Pericardium fibroblast (primary cell): ENCODE results near the gene SDR42E2. TPM values are rescaled to one million over a fixed set of nuclear protein-coding genes. Genes with fewer than 3 reads are reported as not detected.

Experiments
- total RNA-seq: library from RNA; depleted of rRNA; stranded (reverse); fragments of >200 nt; gene quantifications from 2 replicates; pipeline ENCODE4 v1.2.3, GENCODE V29; 2015

SDR42E2 gene
- total RNA-seq, result not detected in 2 replicates

GRCh38 chr16:22161999-22162655 is at the start of gene SDR42E2:
Gene SDR42E2, plus strand, starts transcription at chr16:22162506. Its CDS starts 3,077 bp downstream, at chr16:22165583.

GRCh38 chr16:22206013-22206841 is 43.9 kb downstream of the SDR42E2 start, which contains the start of gene EEF2K:
Gene EEF2K, plus strand, starts transcription at chr16:22206278. Its CDS starts 19,452 bp downstream, at chr16:22225730.

Other genes with a start within 250 kb of the SDR42E2 start
- 110 and 134 TPM in 2 replicates for gene UQCRC2, start 209.1 kb upstream of the SDR42E2 start, total RNA-seq
- gene PDZD9, start 161.4 kb upstream of the SDR42E2 start, total RNA-seq, result not detected in 2 replicates
- gene MOSMO, start 154.4 kb upstream of the SDR42E2 start, total RNA-seq, result 7.7 and 12.3 TPM in 2 replicates
- not detected in 2 replicates for gene VWA3A, start 70.0 kb upstream of the SDR42E2 start, total RNA-seq
- 20.4 and 26.3 TPM in 2 replicates for gene EEF2K, start 43.8 kb downstream of the SDR42E2 start, total RNA-seq
- 25.1 and 35.8 TPM in 2 replicates for gene POLR3E, start 134.9 kb downstream of the SDR42E2 start, total RNA-seq
- gene CDR2, start 212.1 kb downstream of the SDR42E2 start, total RNA-seq, result 20.3 and 52.5 TPM in 2 replicates